Stimulated activated CD8-positive, alpha-beta memory T cell treated with anti-CD3 and anti-CD28 coated beads, Interleukin-15, amount 100 ng/mL, for 1 hour (primary cell): ENCODE measurements around the gene FGD6.

Experiments used
- DNase-seq: peaks from one replicate; pipeline ENCODE4 v3.0.0-alpha.2; 2020; ENCODE audit warnings: low read depth

FGD6 gene

DNA sequence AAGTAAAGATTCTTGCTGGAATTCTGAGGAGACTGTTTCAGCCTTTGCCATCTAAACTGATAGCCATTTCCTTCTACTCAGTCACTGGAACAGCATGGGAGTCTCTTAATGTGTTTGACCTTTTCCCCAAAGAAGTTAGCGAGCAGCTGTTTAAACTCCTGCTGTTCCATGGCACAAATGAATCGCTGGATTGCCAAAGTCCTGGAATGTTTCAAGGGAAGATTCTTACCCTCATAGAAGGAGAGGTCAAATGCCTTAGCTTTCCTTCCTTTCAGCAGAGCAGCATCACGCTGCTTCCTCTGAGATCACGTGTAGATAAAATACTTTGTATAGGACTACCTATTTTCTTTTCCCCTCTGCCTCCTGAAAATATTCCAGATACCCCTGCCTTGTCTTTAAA, 133.3 kb downstream of the FGD6 start:
- DNase-seq: no peak

DNA sequence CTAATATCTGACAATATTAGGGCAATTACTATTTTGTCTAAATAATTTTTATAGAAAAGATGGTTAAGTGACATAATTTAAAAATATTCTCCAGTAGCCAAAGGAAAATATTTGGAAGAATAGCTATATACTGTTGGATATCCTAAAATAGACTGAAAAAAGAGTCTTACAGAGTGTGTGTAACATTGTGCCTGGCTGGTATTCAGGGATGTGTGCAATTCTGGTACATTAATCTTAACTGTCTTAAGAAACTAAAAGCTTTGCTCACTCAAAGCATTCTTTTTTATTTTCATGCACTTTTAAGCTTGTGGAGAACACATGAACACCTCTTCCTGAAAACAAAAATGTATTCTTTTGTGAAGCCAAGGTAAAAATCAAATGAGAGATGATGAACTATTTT, 133.8 kb downstream of the FGD6 start:
- no peak for DNase-seq

- no peak for DNase-seq
Measured at GRCh38 chr12:95077341-95077740, 139.9 kb downstream of the FGD6 start.

- DNase-seq: no peak
Measured at GRCh38 chr12:95074766-95075165, 142.5 kb downstream of the FGD6 start.

GRCh38 chr12:95073698-95074520, 143.4 kb downstream of the FGD6 start:
- no peak for DNase-seq

DNA sequence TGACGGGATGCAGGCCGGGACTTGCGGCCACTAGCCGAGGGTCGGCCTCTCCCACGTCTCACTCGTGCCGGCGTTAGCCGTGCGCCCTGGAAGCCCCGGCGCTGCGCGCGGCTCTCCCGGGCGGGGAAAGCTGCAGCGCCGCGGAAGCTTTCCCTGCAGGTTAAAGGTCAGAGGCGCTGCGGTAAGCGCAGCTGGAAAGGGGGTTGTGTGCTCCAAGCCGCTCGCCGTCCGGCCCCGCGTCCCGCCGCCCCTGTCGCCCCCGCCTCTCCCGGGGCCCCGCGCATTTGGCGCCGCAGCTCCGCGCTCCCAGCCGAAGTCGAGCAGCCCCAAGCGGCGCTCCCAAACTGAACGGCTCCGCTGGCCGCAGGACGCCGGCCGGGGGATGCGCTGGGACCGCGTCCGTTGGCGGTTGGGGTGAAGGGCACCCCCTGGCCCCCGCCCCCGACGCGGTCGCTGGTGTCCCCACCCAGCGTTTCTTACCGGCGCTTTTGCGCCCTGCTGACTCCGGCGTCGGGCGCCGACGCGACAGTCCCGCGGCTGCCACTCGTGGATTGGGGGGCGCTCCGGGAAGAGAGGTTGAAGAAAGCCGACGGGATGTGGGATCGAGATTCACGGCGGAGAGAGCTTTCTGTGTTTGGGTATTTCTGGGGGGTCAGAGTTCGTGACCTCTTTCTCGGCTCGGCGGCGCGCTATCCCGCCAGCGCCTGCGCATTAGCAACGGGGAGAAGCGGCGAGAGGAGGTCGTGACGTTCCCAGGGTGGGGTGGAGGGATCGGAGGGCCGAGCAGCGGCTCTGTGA, 144.2 kb downstream of the FGD6 start, which contains the start of gene NR2C1:
NR2C1 (minus strand) TSS at position 719 of the 798 bp plus-strand sequence. CDS start 6,234 bp downstream, outside the sequence.
- DNase-seq: peak; percentile 77

- no peak for DNase-seq
Measured at GRCh38 chr12:95070378-95070777, 146.9 kb downstream of the FGD6 start.

DNA sequence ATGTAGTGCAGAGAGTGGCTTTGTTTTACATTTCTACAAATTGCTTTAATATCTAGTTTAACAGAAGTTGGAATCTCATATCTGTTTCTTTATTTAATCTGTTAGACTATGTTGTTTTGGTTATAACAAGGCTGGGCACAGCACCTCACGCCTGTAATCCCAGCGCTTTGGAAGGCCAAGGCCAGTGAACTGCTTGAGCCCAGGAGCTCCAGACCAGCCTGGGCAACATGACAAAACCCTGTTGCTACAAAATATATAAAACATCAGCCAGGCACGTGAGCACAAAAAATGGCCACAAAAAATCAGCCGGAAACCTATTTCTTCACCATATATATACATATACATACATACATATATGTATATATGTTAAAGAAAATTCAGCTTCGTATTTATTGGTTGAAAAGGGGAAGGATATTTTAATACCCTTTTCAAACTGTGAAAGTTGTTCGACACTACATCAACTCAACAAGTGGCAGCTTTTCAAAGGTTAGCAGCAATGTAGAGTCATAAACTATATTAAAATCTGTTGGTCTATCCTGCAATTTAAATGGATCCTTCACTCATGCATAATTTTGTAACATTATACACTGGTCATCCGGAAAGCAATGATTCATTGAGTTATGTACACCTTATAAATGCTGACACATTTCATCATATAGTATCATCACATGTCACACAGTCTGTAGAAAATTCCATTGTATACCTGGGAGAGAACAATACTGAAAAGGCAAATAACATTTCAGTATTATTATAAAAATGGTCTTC, 151.0 kb downstream of the FGD6 start:
- no peak for DNase-seq

DNA sequence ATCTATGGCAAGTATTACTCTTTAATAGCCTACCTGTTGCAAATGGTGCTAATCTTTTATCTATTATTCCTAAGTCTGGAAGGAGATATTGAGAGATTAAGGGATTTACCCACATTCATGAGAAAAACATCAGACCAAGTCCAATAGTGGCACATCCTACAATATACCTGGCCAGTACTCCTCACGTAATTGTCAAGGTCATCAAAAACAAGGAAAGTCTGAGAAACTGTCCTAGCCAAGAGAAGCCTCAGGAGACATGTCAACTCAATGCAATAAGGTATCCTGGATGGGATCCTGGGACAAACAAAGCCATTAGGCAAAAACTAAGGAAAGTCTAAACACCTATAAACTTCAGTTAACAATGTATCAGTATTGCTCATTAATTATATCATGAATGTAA, 156.3 kb downstream of the FGD6 start:
- DNase-seq: no peak

DNA sequence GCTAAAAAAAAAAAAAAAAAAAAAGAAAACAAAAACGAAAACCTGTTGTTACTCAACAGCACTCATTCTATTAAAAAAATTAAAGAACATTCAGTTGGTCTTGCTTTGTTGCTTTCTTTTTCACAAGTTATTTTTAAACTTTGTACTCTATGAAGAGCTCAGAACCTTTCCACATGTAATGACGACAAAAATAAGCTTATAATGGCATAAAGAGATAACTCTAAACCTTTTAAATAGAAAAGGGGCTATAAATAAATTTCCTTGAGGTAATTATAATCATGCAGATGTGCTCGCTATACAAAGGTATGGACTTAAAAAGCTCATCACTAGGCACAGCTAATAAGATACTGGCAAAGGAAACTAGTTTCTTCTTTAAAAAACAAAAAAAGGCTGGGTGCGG, 157.3 kb downstream of the FGD6 start:
- no peak for DNase-seq

- no peak for DNase-seq
Measured at GRCh38 chr12:95057424-95057823, 159.8 kb downstream of the FGD6 start.

- no peak for DNase-seq
Measured at GRCh38 chr12:95055057-95055456, 162.2 kb downstream of the FGD6 start.

DNA sequence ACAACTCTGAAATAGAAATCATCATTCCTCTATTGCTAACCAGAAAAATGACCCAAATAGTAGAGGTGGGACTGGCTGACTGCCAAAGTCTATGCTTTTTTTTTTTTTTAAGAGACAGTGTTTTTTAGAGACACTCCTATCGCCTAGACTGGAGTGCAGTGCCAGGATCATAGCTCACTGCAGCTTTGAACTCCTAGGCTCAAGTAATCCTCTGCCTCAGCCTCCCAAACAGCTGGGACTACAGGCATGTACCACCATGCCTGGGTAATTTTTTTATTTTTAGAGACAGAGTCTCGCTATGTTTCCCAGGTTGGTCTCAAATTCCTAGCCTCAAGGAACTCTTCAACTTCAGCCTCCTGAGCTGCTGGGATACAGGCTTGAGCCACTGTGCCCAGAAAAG, 163.1 kb downstream of the FGD6 start:
- no peak for DNase-seq

DNA sequence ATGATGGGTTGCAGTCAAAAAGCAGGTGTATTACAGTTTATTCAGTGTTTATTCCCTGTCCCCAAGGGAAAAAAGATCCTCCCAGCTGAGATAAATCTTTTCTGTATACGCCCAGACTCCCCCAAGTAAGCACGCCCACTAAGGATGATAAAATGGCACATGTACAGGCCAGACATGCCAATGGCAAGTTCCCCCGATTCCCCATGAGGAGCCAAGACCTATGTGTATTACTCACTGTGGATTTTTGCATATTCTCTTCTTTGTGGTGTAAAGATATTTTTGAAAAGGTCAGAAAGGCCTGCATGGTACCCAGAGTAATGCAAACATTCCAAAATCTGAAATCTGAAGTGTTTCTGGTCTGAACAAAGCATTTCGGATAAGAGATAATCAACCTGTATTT, 166.0 kb downstream of the FGD6 start:
- no peak for DNase-seq

GRCh38 chr12:95037906-95038305, 179.4 kb downstream of the FGD6 start:
- DNase-seq: no peak

DNA sequence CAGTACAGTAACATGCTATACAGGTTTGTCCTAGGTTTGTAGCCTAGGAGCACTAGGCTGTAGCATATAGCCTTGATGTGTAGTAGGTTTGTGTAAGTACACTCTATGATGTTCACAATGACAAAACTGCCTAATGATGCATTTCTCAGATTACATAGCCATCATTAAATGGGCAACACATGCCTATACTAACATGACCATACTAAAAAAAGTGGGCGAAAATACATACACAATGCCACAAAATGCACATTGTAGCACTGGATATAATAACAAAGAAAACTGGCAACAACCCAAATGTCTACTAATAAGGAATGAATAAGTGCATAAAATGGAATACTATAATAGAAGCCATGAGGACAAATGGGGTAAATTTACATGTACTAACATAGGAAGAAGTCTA, 182.5 kb downstream of the FGD6 start:
- no peak for DNase-seq
